HepG2 (cell line): ENCODE data around the gene ALCAM. TPM values are rescaled to one million over a fixed set of nuclear protein-coding genes. Genes with fewer than 3 reads are reported as not detected.

Experiments used
- ATAC-seq: fragments of 200-7000 bp; cut with Tn5 transposase; 3 replicates; pipeline ENCODE4 v1.9.1; 2020; ENCODE audit warnings: mild to moderate bottlenecking, moderate library complexity
- BruUV-seq: library from RNA; stranded (reverse); fragments of 400-500 nt; replicated peaks from 2 replicates; lab custom pipeline; 2021; lab: Mats Ljungman, UMichigan
- CTCF ChIA-PET: fragments of 300-600 bp; formaldehyde crosslinking; extraction: SDS; loops from one replicate; lab custom pipeline; 2021; ENCODE audit warnings: low total read pairs, inconsistent platforms, low intra/inter-chr PET ratio; lab: Yijun Ruan, JAX
- POLR2A ChIA-PET: fragments of 350-600 bp; sonication (Branson Sonifier 250); formaldehyde crosslinking; loops from one replicate; lab custom pipeline; 2020; ENCODE audit warnings: antibody characterized with exemption, inconsistent platforms; lab: Yijun Ruan, JAX
- DNase-seq: peaks from one replicate; pipeline ENCODE4 v3.0.0-alpha.2; 2015; ENCODE audit warnings: low spot score
- FAIRE-seq: peaks from 3 replicates; lab custom pipeline; 2011; peaks lifted over from hg19 to GRCh38; lab: Jason Lieb, UNC
- H2AFZ ChIP-seq: one replicate; pipeline ENCODE4 v1.6.1; 2011; ENCODE audit warnings: low read length, inconsistent platforms
- H3K27ac ChIP-seq: fragments of 300-600 bp; 3 replicates; pipeline ENCODE4 v1.8.0; 2011; ENCODE audit warnings: mixed run types, mild to moderate bottlenecking, mixed read lengths, low read length, inconsistent platforms; ENCODE audit not compliant: insufficient read depth; ENCODE audit errors: extremely low read length
- H3K27me3 ChIP-seq, 2 experiments: fragments of 200-600 bp in 1 of 2; 2 replicates in 1 of 2; 3 replicates in 1 of 2; pipeline versions ENCODE4 v1.6.0 to v1.8.0; 2011; ENCODE audit warnings: low read length in 2 of 2, mild to moderate bottlenecking in 2 of 2, moderate library complexity in 2 of 2, inconsistent platforms in 1 of 2; ENCODE audit not compliant: insufficient read depth in 2 of 2, control insufficient read depth in 1 of 2
- H3K36me3 ChIP-seq, 2 experiments: fragments of 200-600 bp in 1 of 2; replicated peaks in 1 of 2; 2 replicates in 1 of 2; 3 replicates in 1 of 2; pipeline versions ENCODE4 v1.5.1 to v1.8.0; 2011; ENCODE audit warnings: low read length in 2 of 2, inconsistent platforms in 1 of 2; ENCODE audit not compliant: insufficient read depth in 2 of 2, control insufficient read depth in 1 of 2
- H3K4me1 ChIP-seq: 2 replicates; pipeline ENCODE4 v1.5.1; 2012; ENCODE audit warnings: low read length, inconsistent platforms; ENCODE audit not compliant: insufficient read depth
- H3K4me2 ChIP-seq: 2 replicates; pipeline ENCODE4 v1.6.0; 2011; ENCODE audit warnings: low read depth, low read length, inconsistent platforms
- H3K4me3 ChIP-seq, 3 experiments: fragments of 200-600 bp in 1 of 3; sonication (generic), shearing (Covaris generic) in 1 of 3; replicated peaks in 1 of 3; 2 replicates each; pipeline ENCODE4 v1.5.1; 2011 to 2016; ENCODE audit warnings: low read length in 3 of 3, inconsistent platforms in 2 of 3, low read depth in 2 of 3, mild to moderate bottlenecking in 2 of 3, control low read depth in 1 of 3, mixed read lengths in 1 of 3; ENCODE audit not compliant: insufficient read depth in 1 of 3
- H3K79me2 ChIP-seq: one replicate; pipeline ENCODE4 v1.6.1; 2011; ENCODE audit warnings: low read length, inconsistent platforms; ENCODE audit not compliant: insufficient read depth
- H3K9ac ChIP-seq: 2 replicates; pipeline ENCODE4 v1.6.0; 2011; ENCODE audit warnings: mild to moderate bottlenecking, low read depth, low read length, inconsistent platforms; ENCODE audit not compliant: insufficient read depth
- H3K9me3 ChIP-seq: 2 replicates; pipeline ENCODE4 v1.5.1; 2012; ENCODE audit warnings: mild to moderate bottlenecking, low read length
- H4K20me1 ChIP-seq: 2 replicates; pipeline ENCODE4 v1.6.0; 2011; ENCODE audit warnings: inconsistent platforms, mild to moderate bottlenecking, low read length, moderate library complexity; ENCODE audit not compliant: insufficient read depth
- MXD4 ChIP-seq: IDR thresholded peaks from 2 replicates; pipeline ENCODE4 v1.6.1; 2016; ENCODE audit warnings: mild to moderate bottlenecking, missing biosample characterization, missing genetic modification reagents
- SAFB2 ChIP-seq: sonication (generic); formaldehyde crosslinking; IDR thresholded peaks from 2 replicates; pipeline ENCODE4 v1.5.1; 2020; ENCODE audit warnings: missing genetic modification reagents, low read depth, mild to moderate bottlenecking, borderline replicate concordance
- ZBTB7A ChIP-seq: sonication (generic); formaldehyde crosslinking; IDR thresholded peaks from 2 replicates; pipeline ENCODE4 v1.8.0; 2022; ENCODE audit warnings: mild to moderate bottlenecking, missing genetic modification reagents
- WGBS: methylation state at CpG from one replicate; pipeline ENCODE4 v1.1.6; 2017; ENCODE audit warnings: low lambda C conversion rate; 5-methylcytosine and 5-hydroxymethylcytosine counted together
- in situ Hi-C: cut with HindIII; loops from 2 replicates; pipeline ENCODE4 v1.10.0; 2017; ENCODE audit warnings: low pct_unique_long_range_greater_than_20kb; ENCODE audit not compliant: extremely low pct_ligation_motif_present
- intact Hi-C: fragments of 100-400 bp; cut with micrococcal nuclease; formaldehyde crosslinking; loops from one replicate; pipeline ENCODE4 v1.10.0; 2022; ENCODE audit not compliant: unreplicated experiment
- polyA plus RNA-seq, 8 experiments: library from polyadenylated mRNA; depleted of rRNA in 3 of 8; stranded (reverse) in 7 of 8; unstranded in 1 of 8; fragments of >200 nt; fragmentation: Illumina TruSeq in 4 of 8; extraction: Trizol in 4 of 8; gene quantifications; 2 replicates each; pipeline versions ENCODE4 v1.2.1 to v1.2.3, GENCODE V29; 2011 to 2016; ENCODE audit warnings: low read depth in 4 of 8, missing spikeins in 1 of 8, mixed read lengths in 1 of 8; ENCODE audit not compliant: insufficient read depth in 1 of 8
- total RNA-seq, 5 experiments: library from RNA; depleted of rRNA; stranded (reverse); fragments of >200 nt; fragmentation: Illumina TruSeq; extraction: Trizol; gene quantifications; 2 replicates each; pipeline ENCODE4 v1.2.3, GENCODE V29; 2016; ENCODE audit warnings: low read depth in 1 of 5
- TF ChIP-seq, protein P1 (sequence below): sonication (generic); formaldehyde crosslinking; IDR thresholded peaks from 2 replicates; pipeline ENCODE4 v1.4.0; 2020; ENCODE audit warnings: missing genetic modification reagents, mild to moderate bottlenecking, borderline replicate concordance

ALCAM gene
- total and polyA plus RNA-seq, 2 of the 13 experiments (the other 11 are each of a cell fraction or from before 2014, with no cell fraction given): 26.0 to 33.1 TPM

DNA sequence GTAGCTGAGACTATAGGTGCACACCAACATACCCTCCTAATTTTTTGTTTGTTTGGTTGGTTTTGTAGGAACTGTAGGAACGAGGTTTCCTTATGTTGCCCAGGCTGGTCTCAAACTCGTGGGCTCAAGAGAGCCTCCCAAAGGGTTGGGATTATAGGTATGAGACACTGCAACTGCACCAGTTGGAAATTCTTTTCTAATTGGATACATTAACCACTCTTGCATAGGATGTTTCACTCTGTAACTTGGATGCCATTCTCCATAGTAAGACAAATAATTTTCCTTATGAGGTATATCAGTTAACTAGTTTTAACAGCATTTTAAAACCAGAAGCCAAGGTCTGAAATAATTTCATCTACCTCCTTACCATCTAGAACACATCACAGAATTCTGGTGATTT, 6.7 kb upstream of the ALCAM start:
- no peak overlapping the region for H3K9ac ChIP-seq
- H3K79me2 ChIP-seq: no peaks in the 10 kb centered on the region
- intact Hi-C loops: loop anchor here (10.0 kb wide), 1 partner anchor 255 kb away; no protein-coding TSS in a partner anchor
- BruUV-seq: no TSS peak
- no peak for ATAC-seq
- H3K4me3 ChIP-seq: no peak overlapping the region
- no peak overlapping the region for H3K4me2 ChIP-seq
- no peak overlapping the region for H3K27ac ChIP-seq
- H4K20me1 ChIP-seq: no peaks in the 10 kb centered on the region
- in situ Hi-C loops: loop anchor here (25.0 kb wide), 1 partner anchor 748 kb away; no protein-coding TSS in a partner anchor
- no peak overlapping the region for H2AFZ ChIP-seq
- DNase-seq: no peak
- 4% methylated on average over 2 of the region's 2 CpGs for WGBS
- POLR2A ChIA-PET: no interaction called here
- TF ChIP-seq SAFB2 (CRISPR knock-in tag) (no peak), MXD4 (CRISPR knock-in tag) (no peak), ZBTB7A (CRISPR knock-in tag) (no peak)
- TF ChIP-seq, protein P1, sequence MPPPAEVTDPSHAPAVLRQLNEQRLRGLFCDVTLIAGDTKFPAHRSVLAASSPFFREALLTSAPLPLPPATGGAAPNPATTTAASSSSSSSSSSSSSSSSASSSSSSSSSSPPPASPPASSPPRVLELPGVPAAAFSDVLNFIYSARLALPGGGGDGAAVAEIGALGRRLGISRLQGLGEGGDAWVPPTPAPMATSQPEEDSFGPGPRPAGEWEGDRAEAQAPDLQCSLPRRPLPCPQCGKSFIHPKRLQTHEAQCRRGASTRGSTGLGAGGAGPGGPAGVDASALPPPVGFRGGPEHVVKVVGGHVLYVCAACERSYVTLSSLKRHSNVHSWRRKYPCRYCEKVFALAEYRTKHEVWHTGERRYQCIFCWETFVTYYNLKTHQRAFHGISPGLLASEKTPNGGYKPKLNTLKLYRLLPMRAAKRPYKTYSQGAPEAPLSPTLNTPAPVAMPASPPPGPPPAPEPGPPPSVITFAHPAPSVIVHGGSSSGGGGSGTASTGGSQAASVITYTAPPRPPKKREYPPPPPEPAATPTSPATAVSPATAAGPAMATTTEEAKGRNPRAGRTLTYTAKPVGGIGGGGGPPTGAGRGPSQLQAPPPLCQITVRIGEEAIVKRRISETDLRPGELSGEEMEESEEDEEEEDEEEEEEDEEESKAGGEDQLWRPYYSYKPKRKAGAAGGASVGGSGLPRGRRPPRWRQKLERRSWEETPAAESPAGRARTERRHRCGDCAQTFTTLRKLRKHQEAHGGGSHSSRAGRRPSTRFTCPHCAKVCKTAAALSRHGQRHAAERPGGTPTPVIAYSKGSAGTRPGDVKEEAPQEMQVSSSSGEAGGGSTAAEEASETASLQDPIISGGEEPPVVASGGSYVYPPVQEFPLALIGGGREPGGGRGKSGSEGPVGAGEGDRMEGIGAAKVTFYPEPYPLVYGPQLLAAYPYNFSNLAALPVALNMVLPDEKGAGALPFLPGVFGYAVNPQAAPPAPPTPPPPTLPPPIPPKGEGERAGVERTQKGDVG (CRISPR knock-in tag): no peak
- no peaks in the 10 kb centered on the region for H3K9me3 ChIP-seq
- peaks cover 2% of the 10 kb centered on the region for H3K4me1 ChIP-seq
- no peaks in the 10 kb centered on the region; a peak in 1 of 5 replicates for H3K27me3 ChIP-seq
- CTCF ChIA-PET: no interaction called here
- no peak for FAIRE-seq
- H3K36me3 ChIP-seq: no peaks in the 10 kb centered on the region
